Chondrocyte (in vitro differentiated cells): ENCODE data around the gene CBLB. TPM values are rescaled to one million over a fixed set of nuclear protein-coding genes. Genes with fewer than 3 reads are reported as not detected.

ENCODE experiments used
- DNase-seq: peaks from one replicate; pipeline ENCODE4 v3.0.0; 2021; ENCODE audit warnings: mixed read lengths, low spot score
- H3K27ac Mint-ChIP-seq: one replicate; pipeline ENCODE4 v1.8.0; 2021; ENCODE audit warnings: mild to moderate bottlenecking, moderate library complexity, mixed read lengths; ENCODE audit not compliant: unreplicated experiment
- H3K27me3 Mint-ChIP-seq: 2 replicates; pipeline ENCODE4 v1.8.0; 2021; ENCODE audit warnings: low read depth, mixed read lengths
- H3K36me3 Mint-ChIP-seq: 2 replicates; pipeline ENCODE4 v1.8.0; 2021; ENCODE audit warnings: low read depth, mixed read lengths
- H3K4me1 Mint-ChIP-seq: 2 replicates; pipeline ENCODE4 v1.8.0; 2021; ENCODE audit warnings: low read depth, mild to moderate bottlenecking, mixed read lengths
- H3K4me3 Mint-ChIP-seq: one replicate; pipeline ENCODE4 v1.8.0; 2021; ENCODE audit warnings: mild to moderate bottlenecking, moderate library complexity, mixed read lengths; ENCODE audit not compliant: unreplicated experiment
- H3K9me3 Mint-ChIP-seq: 2 replicates; pipeline ENCODE4 v1.8.0; 2021; ENCODE audit warnings: low read depth, mixed read lengths
- total RNA-seq: library from RNA; stranded (reverse); gene quantifications from 3 replicates; pipeline ENCODE4 v1.2.1, GENCODE V29; 2021
- TF ChIP-seq, protein P1 (sequence below): fragments of 200-600 bp; sonication (generic); IDR thresholded peaks from 2 replicates; pipeline ENCODE4 v1.5.0; 2021; ENCODE audit warnings: antibody characterized with exemption, mild to moderate bottlenecking, moderate library complexity

The CBLB gene
- total RNA-seq, 1 donor from 2014 or later = 25.0 TPM

DNA sequence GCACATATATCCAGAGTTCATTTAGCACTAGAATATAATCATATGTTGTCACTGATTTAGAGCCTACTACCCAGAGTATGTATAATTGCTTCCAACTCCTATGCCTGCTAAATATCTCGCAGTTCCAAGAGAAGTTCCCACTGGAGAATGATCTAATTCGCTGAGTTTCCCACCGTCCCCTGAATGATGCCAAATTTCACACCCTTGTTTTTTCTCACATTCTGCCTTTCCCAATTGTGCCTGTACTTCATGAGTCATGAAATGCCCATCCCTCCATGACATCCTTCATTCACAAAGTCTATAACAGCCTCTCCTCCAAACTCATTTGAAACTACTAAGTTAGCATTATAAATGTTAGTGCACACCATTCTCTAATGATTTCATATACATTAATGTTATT, 177.2 kb downstream of the CBLB start:
- Mint-ChIP-seq H3K27me3 (no peaks in the 10 kb centered on the region), H3K4me1 (peaks cover under 1% of the 10 kb centered on the region), H3K4me3 (no peak overlapping the region), H3K9me3 (no peaks in the 10 kb centered on the region), H3K36me3 (peaks cover 13% of the 10 kb centered on the region), H3K27ac (no peak overlapping the region)
- no peak for DNase-seq
- TF ChIP-seq, protein P1, sequence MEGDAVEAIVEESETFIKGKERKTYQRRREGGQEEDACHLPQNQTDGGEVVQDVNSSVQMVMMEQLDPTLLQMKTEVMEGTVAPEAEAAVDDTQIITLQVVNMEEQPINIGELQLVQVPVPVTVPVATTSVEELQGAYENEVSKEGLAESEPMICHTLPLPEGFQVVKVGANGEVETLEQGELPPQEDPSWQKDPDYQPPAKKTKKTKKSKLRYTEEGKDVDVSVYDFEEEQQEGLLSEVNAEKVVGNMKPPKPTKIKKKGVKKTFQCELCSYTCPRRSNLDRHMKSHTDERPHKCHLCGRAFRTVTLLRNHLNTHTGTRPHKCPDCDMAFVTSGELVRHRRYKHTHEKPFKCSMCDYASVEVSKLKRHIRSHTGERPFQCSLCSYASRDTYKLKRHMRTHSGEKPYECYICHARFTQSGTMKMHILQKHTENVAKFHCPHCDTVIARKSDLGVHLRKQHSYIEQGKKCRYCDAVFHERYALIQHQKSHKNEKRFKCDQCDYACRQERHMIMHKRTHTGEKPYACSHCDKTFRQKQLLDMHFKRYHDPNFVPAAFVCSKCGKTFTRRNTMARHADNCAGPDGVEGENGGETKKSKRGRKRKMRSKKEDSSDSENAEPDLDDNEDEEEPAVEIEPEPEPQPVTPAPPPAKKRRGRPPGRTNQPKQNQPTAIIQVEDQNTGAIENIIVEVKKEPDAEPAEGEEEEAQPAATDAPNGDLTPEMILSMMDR = no peak

DNA sequence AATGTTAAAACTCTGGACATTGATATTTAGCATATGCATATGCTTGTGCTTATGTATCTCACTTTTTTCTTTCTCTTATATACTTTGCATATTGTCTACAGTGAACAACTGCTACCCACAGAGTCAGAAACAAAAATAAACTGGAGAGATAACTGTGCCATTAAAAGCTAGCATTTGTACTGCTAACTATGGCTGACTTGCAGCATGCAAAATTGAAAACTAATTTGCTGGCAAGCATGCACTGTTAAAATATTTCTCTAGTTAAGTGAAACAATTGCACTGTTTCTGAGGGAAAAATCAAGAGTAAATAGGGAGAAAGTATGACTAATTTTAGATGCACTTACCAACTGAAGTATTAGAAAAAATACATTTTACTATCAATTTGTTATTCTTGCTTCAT, 177.8 kb downstream of the CBLB start:
- no peaks in the 10 kb centered on the region for H3K27me3 Mint-ChIP-seq

DNA sequence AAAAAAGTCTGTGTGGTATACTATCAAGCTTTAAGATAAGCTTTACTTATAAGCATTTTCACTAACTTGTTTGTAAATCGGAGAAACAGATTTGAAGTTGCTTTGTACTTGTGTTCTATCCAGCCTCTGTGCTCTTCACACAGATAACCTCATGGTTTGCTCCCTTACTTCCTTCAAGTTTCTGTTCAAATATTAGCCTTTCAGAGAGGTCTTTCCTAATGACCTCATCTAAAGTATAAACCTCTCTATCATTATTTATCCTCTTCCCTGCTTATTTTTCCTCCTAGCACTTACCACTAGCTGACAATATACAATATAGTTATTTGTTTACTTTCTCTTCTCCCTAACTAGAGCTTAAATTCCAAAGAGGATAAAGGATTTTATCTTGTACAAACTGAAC, 180.0 kb downstream of the CBLB start:
- TF ChIP-seq, protein P1 = no peak
- Mint-ChIP-seq H3K27ac (no peak overlapping the region), H3K4me1 (peaks cover 3% of the 10 kb centered on the region), H3K36me3 (peaks cover 13% of the 10 kb centered on the region), H3K4me3 (no peak overlapping the region), H3K9me3 (no peaks in the 10 kb centered on the region), H3K27me3 (no peaks in the 10 kb centered on the region)
- no peak for DNase-seq

More for the DNA sequence above, 177.8 kb downstream of the CBLB start:
- Mint-ChIP-seq H3K36me3 (peaks cover 13% of the 10 kb centered on the region), H3K9me3 (no peaks in the 10 kb centered on the region), H3K4me1 (no peaks in the 10 kb centered on the region), H3K27ac (no peak overlapping the region), H3K4me3 (no peak overlapping the region)
- DNase-seq = no peak
- TF ChIP-seq, protein P1 = no peak

DNA sequence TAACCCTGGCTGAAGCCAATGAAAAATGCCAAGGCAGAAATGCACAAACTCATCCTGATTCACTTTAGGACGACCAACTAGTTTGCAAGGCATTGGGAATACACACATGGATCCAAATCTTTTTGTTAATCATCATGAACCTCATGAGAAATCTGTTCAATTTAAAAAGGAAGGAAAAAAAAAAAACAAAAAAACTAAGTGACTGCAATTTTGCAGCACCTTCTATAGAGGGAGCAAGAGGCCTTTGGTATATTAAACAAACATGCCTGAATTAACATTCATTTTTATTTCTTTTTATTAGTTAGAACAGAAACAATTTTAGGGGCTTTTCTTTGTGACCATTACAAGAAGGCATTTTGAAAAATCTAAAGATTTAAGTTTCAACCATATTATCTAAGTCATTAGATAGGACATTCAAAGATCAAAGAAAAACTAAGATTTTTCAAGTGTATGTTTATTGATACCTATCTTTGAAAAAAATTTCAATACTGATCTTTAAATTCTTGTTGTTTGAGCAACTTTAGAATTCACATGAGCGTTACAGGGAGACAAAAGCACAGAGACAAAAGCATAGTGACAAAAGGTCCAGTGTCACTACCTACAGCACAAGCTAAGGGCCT, 182.4 kb downstream of the CBLB start:
- Mint-ChIP-seq H3K27me3 (no peaks in the 10 kb centered on the region), H3K36me3 (peaks cover 4% of the 10 kb centered on the region), H3K27ac (no peak overlapping the region), H3K9me3 (no peaks in the 10 kb centered on the region), H3K4me3 (no peak overlapping the region), H3K4me1 (peaks cover 8% of the 10 kb centered on the region)
- TF ChIP-seq, protein P1 = peak; percentile 97
- DNase-seq = no peak

DNA sequence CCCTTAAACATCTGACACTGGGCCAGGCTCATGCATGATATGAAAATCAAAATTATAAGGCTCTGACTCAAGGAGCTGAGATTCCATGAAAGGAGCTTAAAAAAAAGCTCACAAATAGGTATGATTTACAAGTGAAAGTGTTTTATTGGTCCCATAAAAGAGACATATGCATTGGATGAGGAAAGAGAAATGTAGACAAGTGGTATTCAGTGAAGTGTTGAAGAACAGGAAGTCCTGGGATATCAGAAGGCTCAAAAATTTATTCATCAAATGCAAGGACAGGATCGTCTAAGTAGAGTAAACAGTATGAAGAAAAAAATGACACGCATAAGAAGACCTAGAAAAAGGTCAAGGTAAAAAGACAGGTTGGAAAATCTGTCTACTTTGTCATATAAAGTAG, 188.9 kb downstream of the CBLB start:
- Mint-ChIP-seq H3K27ac (no peak overlapping the region), H3K4me3 (no peak overlapping the region), H3K9me3 (no peaks in the 10 kb centered on the region), H3K4me1 (peaks cover 13% of the 10 kb centered on the region), H3K36me3 (peaks cover 20% of the 10 kb centered on the region), H3K27me3 (no peaks in the 10 kb centered on the region)
- DNase-seq = no peak
- TF ChIP-seq, protein P1 = no peak
